ENCODE data around the gene CDH13. TPM values are rescaled to one million over a fixed set of nuclear protein-coding genes. Genes with fewer than 3 reads are reported as not detected.

CDH13 gene
- total and polyA plus RNA-seq, 2 donors (not counting 3 experiments of a cell fraction or from before 2014, with no cell fraction given), result 96.6 to 124 TPM

GRCh38 chr16:83400234-83400633 lies 773.5 kb downstream of the CDH13 start:
- no peaks in the 10 kb centered on the region for H3K27me3 ChIP-seq (ENCODE audit: control insufficient read depth in 2 of 2, insufficient read depth in 2 of 2, low read length in 2 of 2)
- no peak overlapping the region for H3K9ac ChIP-seq (replicated peaks; ENCODE audit: extremely low read depth, insufficient read depth, low read length)
- H3K27ac ChIP-seq (ENCODE audit: insufficient read depth, low read depth, low read length), result no peak overlapping the region
- no peaks in the 10 kb centered on the region for H3K9me1 ChIP-seq (replicated peaks; ENCODE audit: control insufficient read depth, extremely low read depth, insufficient read depth, low read length)
- H2AFZ ChIP-seq (ENCODE audit: low read depth, low read length), result no peak overlapping the region
- no peak overlapping the region for H3K4me3 ChIP-seq (replicated peaks in 1 of 3; ENCODE audit: insufficient read depth in 1 of 3, low read depth in 1 of 3, low read length in 3 of 3)
- DNase-seq (ENCODE audit: low read depth, low spot score) (no peak), FAIRE-seq (no peak)
- TF ChIP-seq EZH2 (IDR thresholded peaks at IDR 0.05; ENCODE audit: borderline replicate concordance, low read depth, low read length, severe bottlenecking), result no peak
- TF ChIP-seq POLR2A (IDR thresholded peaks at IDR 0.05; ENCODE audit: low read depth, low read length), result no peak
- no peak for TF ChIP-seq GATA2 (IDR thresholded peaks at IDR 0.05; ENCODE audit: insufficient read depth, insufficient read length, low read depth, low read length)
- no peak for TF ChIP-seq FOS (IDR thresholded peaks at IDR 0.05; ENCODE audit: borderline replicate concordance, insufficient read depth, low read length)
- TF ChIP-seq, protein P1, sequence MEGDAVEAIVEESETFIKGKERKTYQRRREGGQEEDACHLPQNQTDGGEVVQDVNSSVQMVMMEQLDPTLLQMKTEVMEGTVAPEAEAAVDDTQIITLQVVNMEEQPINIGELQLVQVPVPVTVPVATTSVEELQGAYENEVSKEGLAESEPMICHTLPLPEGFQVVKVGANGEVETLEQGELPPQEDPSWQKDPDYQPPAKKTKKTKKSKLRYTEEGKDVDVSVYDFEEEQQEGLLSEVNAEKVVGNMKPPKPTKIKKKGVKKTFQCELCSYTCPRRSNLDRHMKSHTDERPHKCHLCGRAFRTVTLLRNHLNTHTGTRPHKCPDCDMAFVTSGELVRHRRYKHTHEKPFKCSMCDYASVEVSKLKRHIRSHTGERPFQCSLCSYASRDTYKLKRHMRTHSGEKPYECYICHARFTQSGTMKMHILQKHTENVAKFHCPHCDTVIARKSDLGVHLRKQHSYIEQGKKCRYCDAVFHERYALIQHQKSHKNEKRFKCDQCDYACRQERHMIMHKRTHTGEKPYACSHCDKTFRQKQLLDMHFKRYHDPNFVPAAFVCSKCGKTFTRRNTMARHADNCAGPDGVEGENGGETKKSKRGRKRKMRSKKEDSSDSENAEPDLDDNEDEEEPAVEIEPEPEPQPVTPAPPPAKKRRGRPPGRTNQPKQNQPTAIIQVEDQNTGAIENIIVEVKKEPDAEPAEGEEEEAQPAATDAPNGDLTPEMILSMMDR (IDR thresholded peaks at IDR 0.05; ENCODE audit: extremely low read depth in 1 of 2, insufficient read depth in 1 of 2, low read depth in 1 of 2, low read length in 2 of 2), result no peak
- TF ChIP-seq MAX (IDR thresholded peaks at IDR 0.05; ENCODE audit: insufficient read depth, insufficient read length), result no peak
- TF ChIP-seq JUN (IDR thresholded peaks at IDR 0.05; ENCODE audit: borderline replicate concordance, insufficient read depth, insufficient read length, low read depth), result no peak
- TF ChIP-seq MYC (IDR thresholded peaks at IDR 0.05; ENCODE audit: low read depth, low read length), result no peak
- no peak for TF ChIP-seq POLR2AphosphoS5 (IDR thresholded peaks at IDR 0.05; ENCODE audit: insufficient read depth, low read depth, low read length)
- H3K4me1 ChIP-seq (ENCODE audit: control insufficient read depth, extremely low read depth, insufficient read depth, low read length), result peaks cover 13% of the 10 kb centered on the region
- no peaks in the 10 kb centered on the region for H3K79me2 ChIP-seq (ENCODE audit: control insufficient read depth, insufficient read depth, low read length)
- BruUV-seq (replicated peaks), result no TSS peak
- no peaks in the 10 kb centered on the region for H3K36me3 ChIP-seq (ENCODE audit: control insufficient read depth in 2 of 2, extremely low read depth in 1 of 2, insufficient read depth in 2 of 2, low read length in 2 of 2)
- intact Hi-C loops (cut with micrococcal nuclease) (no loop called here), dilution Hi-C loops (cut with MboI; ENCODE audit: extremely low pct_ligation_motif_present, low sequenced_read_pairs) (no loop called here)
- no peaks in the 10 kb centered on the region for H3K9me3 ChIP-seq (replicated peaks; ENCODE audit: control insufficient read depth, insufficient read depth, low read length)
- CTCF ChIA-PET, result no interaction called here
- POLR2A ChIA-PET, result no interaction called here
- no peak overlapping the region for H3K4me2 ChIP-seq (ENCODE audit: insufficient read depth, low read length)
- no peaks in the 10 kb centered on the region for H4K20me1 ChIP-seq (replicated peaks; ENCODE audit: control insufficient read depth, extremely low read depth, insufficient read depth, low read length)

All from endothelial cell of umbilical vein (primary cell).